Right cardiac atrium (tissue), 5 donors: ENCODE measurements around the gene TAS2R60. TPM values are rescaled to one million over a fixed set of nuclear protein-coding genes. Genes with fewer than 3 reads are reported as not detected.
A peak's percentile ranks its signal among the peaks of the same experiment; 100 is the strongest.
"Not testable (repeated sequence)": the region's sequence is repeated elsewhere in the genome, so short reads cannot be mapped to it uniquely, and the experiment has no call there.

Experiments
- ATAC-seq, 2 donors: fragments of 200-7000 bp; cut with Tn5 transposase; one replicate each; pipeline versions ENCODE4 v1.8.0 to v1.9.1; 2020; ENCODE audit warnings: moderate library complexity in 2 of 2, mild to moderate bottlenecking in 1 of 2
- DNase-seq, 3 donors: peaks; one replicate each; pipeline ENCODE4 v3.0.0-alpha.2; 2020
- H3K27ac ChIP-seq: one replicate; pipeline ENCODE4 v1.5.1; 2013; ENCODE audit warnings: mild to moderate bottlenecking, low read length, control low read depth, moderate library complexity
- H3K27me3 ChIP-seq: one replicate; pipeline ENCODE4 v1.6.1; 2013; ENCODE audit not compliant: control insufficient read depth, insufficient read depth
- H3K4me1 ChIP-seq: one replicate; pipeline ENCODE4 v1.6.1; 2013; ENCODE audit warnings: low read length; ENCODE audit not compliant: control insufficient read depth, insufficient read depth
- H3K4me3 ChIP-seq: one replicate; pipeline ENCODE4 v1.5.1; 2013; ENCODE audit warnings: low read length, control low read depth
- H3K9me3 ChIP-seq: one replicate; pipeline ENCODE4 v1.6.1; 2013; ENCODE audit warnings: low read length; ENCODE audit not compliant: control insufficient read depth
- WGBS: extraction: QIAGEN DNeasy Blood & Tissue Kit; methylation state at CpG from one replicate; pipeline ENCODE4 v1.1.7; 2013; 5-methylcytosine and 5-hydroxymethylcytosine counted together
- intact Hi-C, 4 donors: fragments of 100-400 bp; cut with DNase I; formaldehyde crosslinking; loops; one replicate each; pipeline versions ENCODE4 v1.11.0 to v1.14.0; 2022 to 2023
- polyA plus RNA-seq: library from polyadenylated mRNA; stranded (reverse); fragments of 200-250 nt; gene quantifications from one replicate; pipeline ENCODE4 v1.2.3, GENCODE V29; 2013
- total RNA-seq, 4 donors: library from RNA; stranded (reverse); fragmentation: NEBNext Ultra II Directional; extraction: Animal tissue kit (Norgen Biotek cat#: 25700); gene quantifications; one replicate each; pipeline ENCODE4 v1.2.1, GENCODE V29; 2021
- donor health status: healthy with polysubstance abuse.
- donor health status: DM: no; HTN: yes; CAD: no.
- donor health status: DM: no; HTN: no; CAD: no.
- donor health status: DM: no; HTN: yes; CAD: no; lungs with severe emphysema.
- donor health status: DM: yes; HTN: yes; CAD: no.

TAS2R60 gene
- total and polyA plus RNA-seq, 5 donors: not detected

DNA sequence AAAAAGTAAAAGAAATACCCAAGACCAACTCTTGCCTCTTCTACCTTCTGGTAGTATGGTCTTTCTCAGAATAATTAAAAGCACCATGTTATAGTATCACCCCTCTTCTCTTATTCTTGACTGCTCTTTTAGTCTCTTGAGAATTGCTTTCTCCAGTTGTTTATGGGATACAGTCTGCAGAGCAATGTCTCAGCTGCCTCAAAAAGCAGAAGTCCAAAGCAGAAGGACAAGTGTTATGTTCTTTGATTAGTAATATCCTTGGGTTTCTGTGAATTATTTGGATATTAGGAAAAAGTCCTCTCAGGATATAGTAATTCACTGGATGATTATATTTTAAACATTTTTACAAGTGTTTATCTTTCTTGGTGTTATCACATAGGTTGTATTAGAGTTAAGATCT, 41.8 kb downstream of the TAS2R60 start:
- intact Hi-C loops: no loop called here
- H3K4me3 ChIP-seq: no peak overlapping the region
- no peaks in the 10 kb centered on the region for H3K27me3 ChIP-seq
- ATAC-seq: no peak
- H3K4me1 ChIP-seq: no peaks in the 10 kb centered on the region
- no peaks in the 10 kb centered on the region for H3K9me3 ChIP-seq
- no peak for DNase-seq
- no peak overlapping the region for H3K27ac ChIP-seq

DNA sequence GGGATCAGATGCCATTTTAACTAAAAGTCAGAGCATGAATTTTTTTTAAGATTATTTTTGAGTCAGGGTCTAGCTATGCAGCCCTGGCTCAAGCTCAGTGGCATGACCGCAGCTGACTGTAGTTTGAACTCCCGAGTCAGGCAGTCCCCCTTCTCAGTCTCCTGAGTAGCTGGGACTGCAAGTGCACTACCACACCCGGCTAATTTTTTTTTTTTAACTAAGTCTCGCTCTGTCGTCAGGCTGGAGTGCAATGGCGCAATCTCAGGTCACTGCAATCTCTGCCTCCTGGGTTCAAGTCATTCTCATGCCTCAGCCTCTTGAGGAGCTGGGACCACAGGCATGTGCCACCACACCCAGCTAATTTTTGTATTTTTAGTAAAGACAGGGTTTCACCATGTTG, 42.2 kb downstream of the TAS2R60 start:
- ATAC-seq (peak in 1 of 2 donors; percentile 20), DNase-seq (peak in 1 of 3 donors; percentile 41)
- H3K27me3 ChIP-seq: no peaks in the 10 kb centered on the region
- no peaks in the 10 kb centered on the region for H3K4me1 ChIP-seq
- H3K9me3 ChIP-seq: no peaks in the 10 kb centered on the region
- intact Hi-C loops: no loop called here
- no peak overlapping the region for H3K27ac ChIP-seq
- WGBS: 75% methylated on average over 6 of the region's 6 CpGs
- H3K4me3 ChIP-seq: no peak overlapping the region

DNA sequence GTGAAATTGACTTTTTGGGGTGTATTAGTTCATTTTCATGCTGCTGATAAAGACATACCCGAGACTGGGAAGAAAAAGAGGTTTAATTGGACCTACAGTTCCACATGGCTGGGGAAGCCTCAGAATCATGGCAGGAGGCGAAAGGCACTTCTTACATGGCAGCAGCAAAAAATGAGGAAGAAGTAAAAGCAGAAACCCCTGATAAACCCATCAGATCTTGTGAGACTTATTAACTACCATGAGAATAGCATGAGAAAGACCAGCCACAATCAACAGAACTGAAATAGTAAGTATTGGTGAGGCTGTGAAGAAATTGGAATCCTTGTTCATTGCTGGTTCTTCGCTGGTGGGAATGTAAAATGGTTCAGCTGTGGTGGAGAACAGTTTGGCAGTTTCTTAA, 43.0 kb downstream of the TAS2R60 start:
- DNase-seq, intact Hi-C loops, H3K27me3 ChIP-seq, ATAC-seq, H3K9me3 ChIP-seq, H3K4me1 ChIP-seq, H3K4me3 ChIP-seq, H3K27ac ChIP-seq: not testable (repeated sequence)
- 89% methylated on average over 3 of the region's 3 CpGs for WGBS

DNA sequence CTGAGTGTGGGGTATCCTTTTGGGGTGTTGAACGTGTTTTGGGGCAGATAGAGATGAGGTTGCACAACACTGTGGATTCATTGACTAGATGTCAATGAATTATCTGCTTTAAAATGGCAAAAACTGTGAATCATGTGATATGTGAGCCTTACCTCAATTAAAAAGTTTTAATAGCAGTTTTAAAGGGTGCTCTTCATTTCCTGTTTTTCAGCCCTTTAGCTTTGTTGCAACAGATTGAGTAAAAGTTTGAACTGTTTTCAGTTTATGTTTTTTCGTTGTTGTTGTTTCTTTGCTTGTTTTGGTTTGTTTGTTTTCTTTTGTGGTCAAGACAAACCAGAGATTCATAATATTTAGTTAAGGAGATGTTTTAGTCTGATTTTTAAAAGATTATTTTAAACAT, 43.8 kb downstream of the TAS2R60 start:
- H3K27ac ChIP-seq: peak overlapping the region; percentile 3
- ATAC-seq: no peak
- intact Hi-C loops: no loop called here
- H3K9me3 ChIP-seq: no peaks in the 10 kb centered on the region
- no peaks in the 10 kb centered on the region for H3K27me3 ChIP-seq
- no peak for DNase-seq
- H3K4me3 ChIP-seq: no peak overlapping the region
- H3K4me1 ChIP-seq: no peaks in the 10 kb centered on the region
- 63% methylated on average over 2 of the region's 2 CpGs for WGBS

DNA sequence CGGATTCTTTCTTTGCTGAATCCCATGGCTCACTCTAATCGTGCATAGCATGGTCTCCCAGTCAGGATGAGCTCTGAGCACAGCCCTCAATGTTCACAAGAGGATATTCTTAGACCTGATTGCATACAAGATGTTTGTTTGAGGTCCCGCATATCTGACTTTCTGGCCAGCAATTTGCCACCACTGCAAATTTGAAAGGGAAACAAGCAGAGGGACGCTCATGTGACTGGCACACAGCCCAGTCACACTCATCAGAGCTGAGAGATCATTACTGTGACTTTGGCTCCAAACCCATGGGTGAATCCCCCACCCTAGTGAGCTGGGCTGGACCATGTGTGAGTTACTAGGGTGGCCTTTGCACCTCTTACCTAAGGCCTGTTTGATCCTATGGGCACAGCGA, 44.3 kb downstream of the TAS2R60 start:
- 22% methylated on average over 5 of the region's 5 CpGs for WGBS
- Histone ChIP-seq H3K27me3 (no peaks in the 10 kb centered on the region), H3K9me3 (no peaks in the 10 kb centered on the region), H3K4me3 (no peak overlapping the region), H3K4me1 (no peaks in the 10 kb centered on the region), H3K27ac (no peak overlapping the region)
- ATAC-seq (peak; percentile 80 to 88), DNase-seq (peak; percentile 57 to 85 (median 85))
- intact Hi-C loops: no loop called here

DNA sequence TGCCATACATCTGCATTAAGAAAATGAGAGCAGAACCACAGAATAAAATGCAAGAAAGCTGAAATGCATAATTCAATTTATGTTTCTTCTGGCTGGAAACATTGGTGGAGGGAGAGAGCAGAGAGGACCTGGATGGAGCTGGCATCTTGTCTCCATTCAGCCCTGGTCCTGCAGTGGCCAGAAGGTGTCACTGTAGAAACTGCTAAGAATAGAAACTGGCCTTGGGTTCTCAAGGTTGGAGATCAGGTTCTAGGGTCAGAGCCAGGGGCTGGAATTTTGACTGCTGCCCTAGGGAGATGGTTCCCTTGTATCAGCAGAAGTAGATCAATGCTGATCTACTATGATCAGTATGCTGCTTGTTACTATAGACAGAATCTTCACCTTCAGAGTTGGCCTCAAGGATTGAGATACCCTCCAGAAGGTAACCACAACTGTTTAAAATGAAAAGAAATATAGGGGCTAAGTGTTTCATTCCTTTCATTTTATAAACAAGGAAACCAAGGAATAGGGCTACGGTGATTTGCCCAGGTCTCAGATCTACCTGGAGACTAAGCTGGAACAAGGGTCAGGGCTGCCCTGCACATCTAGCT, 47.6 kb downstream of the TAS2R60 start:
- intact Hi-C loops: no loop called here
- Histone ChIP-seq H3K4me1 (no peaks in the 10 kb centered on the region), H3K4me3 (no peak overlapping the region), H3K27me3 (no peaks in the 10 kb centered on the region), H3K9me3 (no peaks in the 10 kb centered on the region), H3K27ac (no peak overlapping the region)
- WGBS: 97% methylated on average over 1 of the region's 1 CpG
- DNase-seq (peak in 2 of 3 donors; percentile 27 to 60), ATAC-seq (peak; percentile 45 to 76)

DNA sequence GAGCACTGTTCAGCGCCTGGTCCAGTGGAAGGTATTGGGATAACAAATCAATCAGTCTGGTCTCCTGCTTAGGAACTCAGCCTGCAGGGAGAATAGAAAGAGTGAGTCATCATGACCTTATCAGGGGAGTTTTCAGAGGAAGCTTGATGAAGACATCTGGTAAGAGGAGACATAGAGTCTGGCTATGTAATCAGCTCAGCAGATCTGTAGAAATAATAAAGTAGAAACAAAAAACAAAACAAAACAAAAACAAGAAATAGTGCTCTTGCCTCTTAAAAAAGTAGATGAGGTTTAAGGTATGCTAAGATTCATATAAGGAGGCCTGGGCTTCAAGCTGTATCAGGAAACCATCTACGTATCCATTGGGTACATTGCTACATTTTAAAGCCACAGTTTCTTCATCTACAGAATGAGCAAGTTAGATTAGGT, 48.8 kb downstream of the TAS2R60 start:
- WGBS: 74% methylated on average over 2 of the region's 2 CpGs
- H3K27me3 ChIP-seq: no peaks in the 10 kb centered on the region
- ATAC-seq: peak in 1 of 2 donors; percentile 72
- H3K4me1 ChIP-seq: no peaks in the 10 kb centered on the region
- H3K27ac ChIP-seq: no peak overlapping the region
- H3K4me3 ChIP-seq: no peak overlapping the region
- intact Hi-C loops: no loop called here
- H3K9me3 ChIP-seq: no peaks in the 10 kb centered on the region
- DNase-seq: no peak

DNA sequence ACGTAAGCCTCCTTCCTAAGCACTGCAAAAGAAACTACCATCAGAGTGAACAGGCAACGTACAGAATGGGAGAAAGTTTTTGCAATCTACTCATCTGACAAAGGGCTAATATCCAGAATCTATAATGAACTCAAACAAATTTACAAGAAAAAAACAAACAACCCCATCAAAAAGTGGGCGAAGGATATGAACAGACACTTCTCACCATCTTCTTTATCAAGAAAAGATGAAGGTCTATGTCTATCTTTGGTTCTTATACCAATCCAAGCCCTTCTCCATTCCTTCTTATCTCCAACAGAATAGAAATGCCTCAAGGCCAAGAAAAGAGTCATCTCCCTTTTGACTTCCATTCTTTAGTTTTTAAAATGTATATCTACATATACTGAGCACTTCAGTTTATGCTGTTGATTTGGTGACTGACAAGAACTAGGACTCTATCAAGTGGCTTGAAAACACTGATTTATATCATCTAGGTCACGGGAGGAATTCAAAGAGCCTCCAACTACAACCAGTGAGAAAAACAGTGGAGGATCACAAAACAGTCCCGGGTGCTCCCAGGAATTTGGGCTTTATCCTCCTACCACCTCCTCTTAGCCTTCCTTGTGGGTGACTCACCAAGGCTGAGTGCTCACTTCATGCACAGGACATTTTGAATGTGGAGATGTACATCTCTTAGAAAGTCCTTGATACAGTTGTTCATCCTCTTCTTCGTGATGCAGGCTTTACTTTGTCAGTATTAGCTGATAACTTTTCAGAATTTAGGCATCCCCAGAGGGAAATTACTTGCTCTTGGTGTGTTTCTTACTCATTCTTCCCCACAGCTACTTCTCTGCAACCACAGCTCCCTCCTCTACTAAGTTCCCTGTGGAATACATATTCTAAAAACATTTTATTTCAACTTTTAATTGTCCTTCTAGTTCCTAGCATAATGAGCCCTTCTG, 49.8 kb downstream of the TAS2R60 start:
- intact Hi-C loops: no loop called here
- DNase-seq (no peak), ATAC-seq (no peak)
- H3K4me3 ChIP-seq: no peak overlapping the region
- no peaks in the 10 kb centered on the region for H3K27me3 ChIP-seq
- no peaks in the 10 kb centered on the region for H3K4me1 ChIP-seq
- H3K9me3 ChIP-seq: no peaks in the 10 kb centered on the region
- WGBS: 85% methylated on average over 6 of the region's 6 CpGs
- no peak overlapping the region for H3K27ac ChIP-seq

DNA sequence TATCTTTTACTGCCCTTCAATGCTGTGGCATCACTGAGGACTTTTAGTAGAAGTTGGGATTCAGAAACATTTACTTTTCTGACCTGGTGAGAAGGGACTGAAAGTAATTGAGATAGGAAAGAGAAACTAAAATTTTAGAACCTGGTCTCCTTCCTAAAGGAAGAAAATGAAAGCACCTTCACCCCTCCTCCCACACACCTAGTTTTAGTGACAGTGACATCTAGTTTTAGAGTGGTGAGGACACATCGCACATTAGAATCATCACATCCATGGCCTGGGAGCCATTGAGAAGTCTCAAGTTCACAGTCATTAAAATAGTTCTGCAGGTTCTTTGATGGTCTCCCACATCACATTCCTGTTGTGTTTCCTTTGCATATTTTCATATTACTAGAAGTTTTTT, 50.5 kb downstream of the TAS2R60 start:
- intact Hi-C loops: no loop called here
- H3K4me1 ChIP-seq: peaks cover 3% of the 10 kb centered on the region

More for the DNA sequence above, 50.5 kb downstream of the TAS2R60 start:
- Histone ChIP-seq H3K27ac (no peak overlapping the region), H3K27me3 (no peaks in the 10 kb centered on the region), H3K9me3 (no peaks in the 10 kb centered on the region), H3K4me3 (no peak overlapping the region)
- DNase-seq (no peak), ATAC-seq (no peak)
- WGBS: 71% methylated on average over 1 of the region's 1 CpG
